K562 (cell line): Measurements from ENCODE around the gene EYA4. TPM values are rescaled to one million over a fixed set of nuclear protein-coding genes. Genes with fewer than 3 reads are reported as not detected.

Source experiments
- ATAC-seq: fragments of 200-7000 bp; cut with Tn5 transposase; 3 replicates; pipeline ENCODE4 v1.9.1; 2020; ENCODE audit warnings: moderate library complexity
- BruUV-seq: library from RNA; stranded (reverse); fragments of 400-500 nt; replicated peaks from 2 replicates; lab custom pipeline; 2021; lab: Mats Ljungman, UMichigan
- CTCF ChIA-PET: fragments of 300-600 bp; formaldehyde crosslinking; extraction: SDS; loops from one replicate; lab custom pipeline; 2021; ENCODE audit warnings: low intra/inter-chr PET ratio; lab: Yijun Ruan, JAX
- POLR2A ChIA-PET: fragments of 300-600, 350-650 bp; sonication (Branson Sonifier 250); formaldehyde crosslinking; extraction: SDS; loops from one replicate; lab custom pipeline; 2021; ENCODE audit warnings: antibody characterized with exemption, inconsistent platforms; lab: Yijun Ruan, JAX
- DNase-seq, 4 experiments: peaks; one replicate each; pipeline versions ENCODE4 v3.0.0 to v3.0.0-alpha.2; 2011 to 2018; ENCODE audit warnings: low spot score in 3 of 4, mixed read lengths in 3 of 4; ENCODE audit errors: extremely low read depth in 1 of 4
- FAIRE-seq: peaks from 2 replicates; lab custom pipeline; 2011; peaks lifted over from hg19 to GRCh38; lab: Jason Lieb, UNC
- H2AFZ ChIP-seq: 2 replicates; pipeline ENCODE4 v1.6.0; 2011; ENCODE audit warnings: low read depth, low read length, control low read depth, inconsistent platforms
- H3K27ac ChIP-seq: fragments of 200-600 bp; 3 replicates; pipeline ENCODE4 v1.8.0; 2011; ENCODE audit warnings: low read depth, mild to moderate bottlenecking, control low read depth, inconsistent platforms, low read length, moderate library complexity, mixed read lengths; ENCODE audit errors: extremely low read depth
- H3K27me3 ChIP-seq, 2 experiments: fragments of 300-600 bp in 1 of 2; 2 replicates in 1 of 2; 3 replicates in 1 of 2; pipeline versions ENCODE4 v1.6.0 to v1.8.0; 2011; ENCODE audit warnings: inconsistent platforms in 2 of 2, low read length in 2 of 2, mild to moderate bottlenecking in 1 of 2, mixed read lengths in 1 of 2, moderate library complexity in 1 of 2; ENCODE audit not compliant: control insufficient read depth in 2 of 2, insufficient read depth in 2 of 2
- H3K36me3 ChIP-seq: fragments of 300-600 bp; 3 replicates; pipeline ENCODE4 v1.8.0; 2011; ENCODE audit warnings: mild to moderate bottlenecking, low read length, inconsistent platforms; ENCODE audit not compliant: control insufficient read depth, insufficient read depth
- H3K4me1 ChIP-seq, 2 experiments: fragments of 200-600 bp in 1 of 2; replicated peaks in 1 of 2; 2 replicates in 1 of 2; 3 replicates in 1 of 2; pipeline versions ENCODE4 v1.5.1 to v1.8.0; 2011; ENCODE audit warnings: inconsistent platforms in 2 of 2, low read length in 2 of 2, mild to moderate bottlenecking in 1 of 2, mixed read lengths in 1 of 2, moderate library complexity in 1 of 2; ENCODE audit not compliant: control insufficient read depth in 2 of 2, insufficient read depth in 2 of 2
- H3K4me2 ChIP-seq: 2 replicates; pipeline ENCODE4 v1.6.1; 2011; ENCODE audit warnings: low read length, control low read depth, inconsistent platforms, mixed read lengths; ENCODE audit not compliant: insufficient read depth
- H3K4me3 ChIP-seq: fragments of 200-600 bp; sonication (generic), shearing (Covaris generic); 2 replicates; pipeline ENCODE4 v1.5.1; 2016; ENCODE audit warnings: control low read depth, inconsistent platforms
- H3K79me2 ChIP-seq: fragments of 200-600 bp; 3 replicates; pipeline ENCODE4 v1.8.0; 2011; ENCODE audit warnings: low read length, inconsistent platforms; ENCODE audit not compliant: control insufficient read depth, insufficient read depth
- H3K9ac ChIP-seq, 2 experiments: 2 replicates each; pipeline versions ENCODE4 v1.6.0 to v1.6.1; 2011; ENCODE audit warnings: low read depth in 2 of 2, low read length in 2 of 2, control low read depth in 1 of 2, inconsistent platforms in 1 of 2, mild to moderate bottlenecking in 1 of 2, mixed read lengths in 1 of 2; ENCODE audit not compliant: insufficient read depth in 1 of 2
- H3K9me1 ChIP-seq: one replicate; pipeline ENCODE4 v1.6.0; 2011; ENCODE audit warnings: inconsistent platforms, mild to moderate bottlenecking, low read length, moderate library complexity; ENCODE audit not compliant: control insufficient read depth, insufficient read depth
- H3K9me3 ChIP-seq: replicated peaks from 2 replicates; pipeline ENCODE4 v1.5.1; 2011; ENCODE audit warnings: low read depth, low read length, inconsistent platforms; ENCODE audit not compliant: control insufficient read depth, insufficient read depth
- H4K20me1 ChIP-seq: replicated peaks from 2 replicates; pipeline ENCODE4 v1.6.1; 2011; ENCODE audit warnings: low read length, inconsistent platforms, mixed read lengths; ENCODE audit not compliant: control insufficient read depth, insufficient read depth
- ARID1B ChIP-seq: fragments of 450-650 bp; IDR thresholded peaks from 2 replicates; pipeline ENCODE4 v1.6.1; 2016; ENCODE audit warnings: antibody characterized with exemption, mild to moderate bottlenecking, inconsistent platforms
- BRD4 ChIP-seq: fragments of 200-600 bp; sonication (generic); IDR thresholded peaks from 2 replicates; pipeline ENCODE4 v1.6.1; 2017; ENCODE audit warnings: inconsistent platforms
- FOXP4 ChIP-seq: sonication (generic); formaldehyde crosslinking; IDR thresholded peaks from 2 replicates; pipeline ENCODE4 v1.8.0; 2022; ENCODE audit warnings: mild to moderate bottlenecking, missing genetic modification reagents, borderline replicate concordance
- GABPB2 ChIP-seq: fragments of 250-450 bp; sonication (Bioruptor Pico); conservative IDR thresholded peaks from 2 replicates; pipeline ENCODE4 v1.5.1; 2021; ENCODE audit warnings: mild to moderate bottlenecking
- GTF2A2 ChIP-seq: IDR thresholded peaks from 2 replicates; pipeline ENCODE4 v1.6.1; 2016; ENCODE audit warnings: mild to moderate bottlenecking, missing genetic modification characterization, missing compliant biosample characterization
- NCOA6 ChIP-seq: fragments of 450-650 bp; IDR thresholded peaks from 2 replicates; pipeline ENCODE4 v1.6.1; 2017; ENCODE audit warnings: mild to moderate bottlenecking
- RHOXF2B ChIP-seq: fragments of 250-450 bp; sonication (Bioruptor Pico); conservative IDR thresholded peaks from 2 replicates; pipeline ENCODE4 v1.5.1; 2021
- TARDBP ChIP-seq: fragments of 450-650 bp; IDR thresholded peaks from 2 replicates; pipeline ENCODE4 v1.6.1; 2016
- UBTF ChIP-seq, 2 experiments: IDR thresholded peaks; 2 replicates each; pipeline ENCODE4 v1.6.1; 2012; ENCODE audit warnings: improper control_type of control experiment in 2 of 2, low read depth in 2 of 2, low read length in 2 of 2, borderline replicate concordance in 1 of 2
- ZNF644 ChIP-seq: fragments of 200-800 bp; sonication (Bioruptor generic); IDR thresholded peaks from 2 replicates; pipeline ENCODE4 v1.6.1; 2016; ENCODE audit warnings: low read depth, missing genetic modification characterization, missing compliant biosample characterization
- WGBS: fragments of 100-300 bp; shearing (Covaris generic); methylation state at CpG from one replicate; pipeline ENCODE4 v1.1.6; 2016; ENCODE audit warnings: low coverage, mixed read lengths; ENCODE audit not compliant: insufficient coverage; ENCODE audit errors: missing lambda C conversion rate; 5-methylcytosine and 5-hydroxymethylcytosine counted together
- in situ Hi-C: fragments of 300-500 bp; cut with MboI; formaldehyde crosslinking; loops from 4 replicates; pipeline ENCODE4 v1.15.0; 2018; ENCODE audit warnings: inconsistent platforms, mixed read lengths
- intact Hi-C: fragments of 100-400 bp; cut with micrococcal nuclease; formaldehyde crosslinking; loops from 2 replicates; pipeline ENCODE4 v1.14.2; 2022
- polyA plus RNA-seq, 8 experiments: library from polyadenylated mRNA; depleted of rRNA in 4 of 8; stranded (reverse) in 5 of 8; unstranded in 3 of 8; fragments of >200 nt; fragmentation: Nextera tagmentation in 2 of 8; fragmentation: Illumina TruSeq in 1 of 8; extraction: Ambion mirVana in 2 of 8; extraction: Trizol in 1 of 8; gene quantifications; 2 replicates each; pipeline versions ENCODE4 v1.2.1 to v1.2.3, GENCODE V29; 2011 to 2014; ENCODE audit warnings: inconsistent platforms in 1 of 8, missing spikeins in 1 of 8
- total RNA-seq, 7 experiments: library from RNA; depleted of rRNA in 6 of 7; stranded (reverse); fragments of >200 nt in 6 of 7; fragmentation: Illumina TruSeq in 2 of 7; extraction: Trizol in 2 of 7; gene quantifications; 2 replicates each; pipeline versions ENCODE4 v1.2.1 to v1.2.3, GENCODE V29; 2011 to 2021; ENCODE audit warnings: low replicate concordance in 1 of 7

Gene EYA4
- total and polyA plus RNA-seq, 9 of the 15 experiments (the other 6 are each of a cell fraction or from before 2014, with no cell fraction given), result 0.03 to 0.04 TPM; not detected in 7

- H3K36me3 ChIP-seq, result no peaks in the 10 kb centered on the region
- H3K27me3 ChIP-seq, result no peaks in the 10 kb centered on the region
- no peak overlapping the region for H2AFZ ChIP-seq
- POLR2A ChIA-PET, result no interaction called here
- no peak overlapping the region for H3K27ac ChIP-seq
- WGBS, result 0% methylated on average over 1 of the region's 1 CpG
- intact Hi-C loops (no loop called here), in situ Hi-C loops (no loop called here)
- ATAC-seq (no peak), FAIRE-seq (no peak), DNase-seq (no peak)
- no peaks in the 10 kb centered on the region; the same call in 1 of the 2 replicates for H3K9me3 ChIP-seq
- H4K20me1 ChIP-seq, result no peaks in the 10 kb centered on the region
- TF ChIP-seq UBTF (IDR thresholded peaks at IDR 0.05; ENCODE audit: borderline replicate concordance in 1 of 2, low read depth in 2 of 2, low read length in 2 of 2) (no peak), FOXP4 (CRISPR knock-in tag) (no peak), BRD4 (no peak), GTF2A2 (tag) (no peak), ARID1B (no peak), NCOA6 (no peak), ZNF644 (tag) (no peak), RHOXF2B (CRISPR knock-in tag) (no peak), TARDBP (no peak), GABPB2 (CRISPR knock-in tag) (no peak)
- no peak overlapping the region for H3K9ac ChIP-seq
- no peaks in the 10 kb centered on the region for H3K4me1 ChIP-seq
- H3K9me1 ChIP-seq, result no peaks in the 10 kb centered on the region
- no peak overlapping the region for H3K4me3 ChIP-seq
- CTCF ChIA-PET, result no interaction called here
- no TSS peak for BruUV-seq
- H3K79me2 ChIP-seq, result no peaks in the 10 kb centered on the region
- no peak overlapping the region for H3K4me2 ChIP-seq
Measured at GRCh38 chr6:133463790-133464189, 222.6 kb downstream of the EYA4 start.
